Iris pigment epithelial cell (primary cell): ENCODE results near the gene CRYGD.
A peak's percentile ranks its signal among the peaks of the same experiment; 100 is the strongest.
"Not testable (repeated sequence)": the region's sequence is repeated elsewhere in the genome, so short reads cannot be mapped to it uniquely, and the experiment has no call there.

ENCODE experiments used
- DNase-seq: peaks from one replicate; pipeline ENCODE4 v3.0.0-alpha.2; 2011; ENCODE audit warnings: low read depth

The CRYGD gene

DNA sequence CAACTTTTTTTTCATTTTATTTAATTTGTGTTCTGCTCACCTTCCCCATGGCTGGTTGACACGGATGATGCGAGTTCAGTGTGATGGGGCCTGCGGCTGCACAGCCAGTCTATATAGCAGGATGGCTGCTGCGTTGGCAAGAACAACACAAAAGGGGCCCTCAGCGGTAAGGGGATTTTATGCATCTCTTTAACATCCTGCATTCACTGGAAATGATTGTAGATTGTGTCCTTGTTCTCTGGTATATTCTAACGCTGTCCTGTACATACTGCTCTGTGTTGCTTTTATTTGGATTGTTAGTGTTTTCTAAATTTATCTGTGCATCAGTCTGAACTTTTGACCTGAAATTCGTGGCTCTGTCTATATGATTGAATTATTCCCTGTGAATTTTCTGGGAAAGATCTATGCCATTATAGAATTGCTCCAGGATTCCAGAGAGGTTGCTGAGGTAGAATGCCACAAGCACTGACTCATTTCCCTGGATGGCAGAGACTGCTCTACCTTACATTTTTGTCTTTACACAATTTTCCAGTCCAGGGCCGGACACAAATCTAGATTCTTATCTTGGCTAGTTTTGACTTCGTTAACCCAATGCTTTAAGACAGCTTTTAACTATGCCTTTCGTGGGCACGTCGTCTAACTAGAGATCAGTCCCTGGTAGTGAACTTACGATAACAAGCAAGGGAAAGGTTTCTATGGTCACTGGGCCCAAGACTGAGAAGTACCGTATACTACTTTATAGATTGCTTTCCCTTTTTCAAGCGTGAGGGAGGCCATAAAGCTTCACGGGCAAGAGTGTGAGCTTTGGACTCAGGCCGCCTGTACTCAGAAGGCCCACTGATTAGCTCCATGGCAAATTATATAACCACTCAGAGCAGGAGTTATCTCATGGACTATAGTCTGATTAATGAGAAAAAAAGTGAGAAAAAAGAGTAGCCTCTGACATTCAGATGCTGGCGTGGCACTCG, 5.7 kb upstream of the CRYGD start, which contains the start of gene CRYGC:
CRYGC (minus strand) TSS at position 85 of the 968 bp plus-strand sequence; CDS start at position 49, 36 bp downstream.
- no peak for DNase-seq

GRCh38 chr2:208128136-208128535, 3.8 kb upstream of the CRYGD start:
- DNase-seq = no peak

- DNase-seq = no peak
These were observed 2.8 kb upstream of the CRYGD start for GRCh38 chr2:208127090-208127489.

DNA sequence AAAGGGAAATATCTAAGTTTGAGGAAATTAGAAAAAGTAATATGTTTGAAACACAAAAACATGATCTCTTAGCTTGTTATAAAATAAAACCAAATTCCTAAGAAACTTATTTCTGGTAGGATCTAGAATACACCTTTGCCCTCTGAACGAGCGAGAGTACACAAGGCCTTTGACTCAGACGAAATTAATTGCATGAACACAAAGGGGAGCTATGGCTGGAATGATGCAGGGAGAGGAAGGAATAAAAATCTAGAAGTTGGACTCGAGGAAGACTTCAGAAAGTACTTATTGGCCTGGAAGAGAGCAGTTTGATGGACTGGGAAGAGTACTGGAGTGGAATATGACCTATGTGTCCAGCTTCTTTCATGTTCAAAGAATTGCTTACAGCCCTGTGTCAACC, 927 bp upstream of the CRYGD start:
- DNase-seq = no peak

DNA sequence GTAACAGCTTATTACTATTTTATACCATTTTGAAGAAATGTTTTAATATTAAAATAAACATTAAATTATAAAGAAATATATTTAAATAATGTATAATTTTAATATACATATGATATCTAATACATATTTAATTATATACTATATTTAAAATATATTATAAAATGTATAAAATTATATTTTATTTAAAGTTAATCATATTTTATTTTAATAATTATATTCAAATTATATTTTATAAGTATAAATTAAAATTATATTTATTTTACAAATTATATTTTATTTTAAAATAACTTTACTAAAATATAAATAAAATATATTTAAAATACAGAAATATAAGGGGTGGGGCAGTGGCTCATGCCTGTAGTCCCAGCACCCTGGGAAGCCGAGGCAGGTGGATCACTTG, 2.1 kb downstream of the CRYGD start:
- no peak for DNase-seq

DNA sequence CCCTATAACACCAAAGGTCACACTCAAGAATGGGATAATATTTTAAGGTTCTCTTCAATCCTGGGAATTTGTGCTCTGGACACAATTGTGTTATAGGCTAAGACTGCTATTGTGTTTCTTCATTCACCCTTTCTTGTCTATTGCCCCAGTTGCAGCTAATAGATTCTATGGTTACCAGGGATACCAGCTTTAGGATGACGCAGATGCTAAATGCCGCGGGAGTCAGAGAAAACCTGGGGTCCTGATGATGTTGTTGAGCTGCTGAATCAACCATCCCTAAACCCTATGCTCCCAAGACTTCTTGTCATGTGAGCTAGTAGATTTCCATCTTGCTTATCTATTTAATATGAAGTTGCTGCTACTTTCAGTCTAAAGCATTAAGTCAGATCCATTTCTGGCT, 5.4 kb downstream of the CRYGD start:
- no peak for DNase-seq

GRCh38 chr2:208117390-208117789, 6.9 kb downstream of the CRYGD start:
- not testable (repeated sequence) for DNase-seq

DNA sequence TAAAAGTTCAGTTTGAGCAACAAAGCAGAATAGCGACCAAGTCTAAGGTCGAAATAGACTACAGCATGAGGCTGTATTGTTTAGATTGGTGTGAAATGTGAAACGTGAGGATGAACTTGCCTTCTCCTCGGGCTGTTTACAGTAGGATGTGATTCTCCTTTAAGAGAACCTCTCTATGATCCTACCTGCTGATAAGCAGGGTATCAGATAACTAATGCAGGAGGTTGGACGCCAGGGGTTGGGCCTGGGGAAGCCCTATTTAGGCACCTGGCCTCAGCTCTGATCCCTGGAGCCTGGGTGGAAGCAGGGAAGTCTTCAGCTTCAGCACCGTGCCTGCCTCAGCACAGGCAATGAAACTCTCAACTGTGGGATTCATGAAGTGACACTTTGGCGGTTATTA, 11.4 kb downstream of the CRYGD start:
- DNase-seq = no peak

DNA sequence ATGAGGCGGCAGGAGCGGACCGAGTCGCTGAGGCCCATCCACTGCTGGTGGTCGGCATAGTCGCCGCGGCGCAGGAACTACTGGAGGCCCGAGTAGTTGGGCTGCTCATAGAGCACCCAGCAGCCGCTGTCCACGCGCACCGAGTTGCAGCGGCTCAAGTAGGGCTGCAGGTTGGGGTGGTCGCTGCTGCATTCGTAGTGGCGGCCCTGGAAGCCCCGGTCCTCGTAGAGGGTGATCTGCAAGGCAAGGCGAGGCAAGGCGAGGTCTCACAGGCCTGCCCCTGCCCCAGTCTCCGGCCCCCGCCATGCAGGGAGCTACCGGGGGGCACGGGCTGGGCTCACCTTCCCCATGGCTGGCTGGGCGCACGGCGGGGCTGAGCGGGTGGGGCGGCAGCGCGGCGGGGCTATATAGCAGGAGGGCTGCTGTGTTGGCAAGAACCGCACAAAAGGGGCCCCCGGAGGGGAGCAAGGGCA, 12.0 kb downstream of the CRYGD start:
- not testable (repeated sequence) for DNase-seq

DNA sequence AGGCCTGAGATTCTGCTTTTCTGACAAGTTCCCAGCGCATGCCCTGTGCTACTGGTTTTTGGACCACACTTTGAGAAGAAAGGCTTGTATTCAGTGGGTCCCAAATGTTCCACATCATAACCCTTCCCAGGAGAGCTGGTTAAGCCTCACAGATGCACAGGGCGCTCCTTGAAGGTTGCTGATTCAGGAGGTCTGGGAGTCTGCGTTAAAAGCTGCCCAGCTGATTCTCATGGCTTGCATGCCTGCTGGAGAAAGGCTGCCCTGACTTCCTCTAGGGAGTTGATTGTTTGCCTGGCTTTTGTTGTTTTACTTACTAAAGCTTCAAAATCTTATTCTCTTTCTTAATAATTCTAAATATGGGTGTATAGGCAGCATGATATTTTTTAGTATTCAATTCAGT, 20.7 kb downstream of the CRYGD start:
- no peak for DNase-seq

DNA sequence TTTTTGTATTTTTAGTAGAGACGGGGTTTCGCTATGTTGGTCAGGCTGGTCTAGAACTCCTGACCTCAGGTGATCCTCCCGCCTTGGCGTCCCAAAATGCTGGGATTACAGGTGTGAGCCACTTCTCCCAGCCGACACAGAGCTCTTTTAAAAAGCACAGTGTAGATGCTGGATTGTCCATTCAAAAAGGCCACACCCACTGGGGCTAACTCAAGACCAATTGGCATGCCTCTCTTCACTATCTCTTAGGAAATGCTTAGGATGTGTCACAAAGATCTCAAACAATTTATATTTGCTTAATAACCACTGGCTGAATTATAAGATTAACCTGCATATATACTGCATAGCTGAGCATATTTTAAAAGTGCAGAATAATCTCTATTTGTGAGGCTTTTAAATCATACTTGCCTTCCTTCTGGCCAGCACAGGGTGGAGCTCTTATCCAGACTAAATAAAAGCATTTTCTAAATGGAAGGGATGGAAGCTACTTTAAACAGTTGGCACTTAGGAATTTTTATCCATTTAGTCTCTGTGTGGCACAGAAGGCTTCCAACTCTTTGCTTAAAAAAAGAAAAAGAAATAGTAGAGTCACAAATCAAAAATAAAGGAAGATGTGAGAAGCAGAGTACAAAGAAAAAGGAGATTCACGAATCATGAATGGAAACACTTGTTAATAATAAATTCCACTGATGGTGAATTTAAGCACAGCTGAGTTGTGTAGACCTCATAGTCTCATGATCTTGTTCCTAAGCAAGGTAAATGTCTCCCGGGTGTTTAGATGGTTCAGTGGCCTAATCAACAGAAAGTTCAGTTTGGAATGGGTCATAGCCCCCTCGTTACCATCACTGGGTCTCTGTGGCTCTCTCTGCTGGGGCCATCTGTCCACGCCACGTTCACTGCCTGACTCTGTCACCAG, 22.4 kb downstream of the CRYGD start:
- DNase-seq = peak; percentile 40

- no peak for DNase-seq
These were observed 24.4 kb downstream of the CRYGD start for GRCh38 chr2:208099682-208100470.

GRCh38 chr2:208098701-208099100, 25.6 kb downstream of the CRYGD start:
- not testable (repeated sequence) for DNase-seq

DNA sequence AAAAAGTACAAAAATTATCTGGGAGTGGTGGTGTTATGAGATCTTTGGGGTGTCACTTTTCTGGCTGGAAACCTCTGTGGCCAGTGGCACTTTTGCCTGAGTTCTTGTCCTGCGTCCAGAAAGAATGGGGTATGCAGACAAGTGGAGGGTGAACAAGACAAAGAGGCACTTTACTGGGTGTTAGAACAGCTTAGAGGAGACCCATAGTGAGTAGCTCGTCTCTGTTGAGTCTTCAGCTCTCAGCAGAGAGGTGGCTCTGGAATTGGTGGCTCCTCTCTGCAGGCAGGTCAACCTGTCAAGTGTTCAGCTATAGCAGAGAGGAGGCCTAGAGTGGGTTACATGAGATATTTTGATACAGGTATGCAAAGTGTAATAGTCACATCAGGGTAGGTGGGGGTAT, 26.1 kb downstream of the CRYGD start:
- no peak for DNase-seq

- DNase-seq = peak; percentile 62
These were observed 26.5 kb downstream of the CRYGD start for GRCh38 chr2:208097801-208098200.

DNA sequence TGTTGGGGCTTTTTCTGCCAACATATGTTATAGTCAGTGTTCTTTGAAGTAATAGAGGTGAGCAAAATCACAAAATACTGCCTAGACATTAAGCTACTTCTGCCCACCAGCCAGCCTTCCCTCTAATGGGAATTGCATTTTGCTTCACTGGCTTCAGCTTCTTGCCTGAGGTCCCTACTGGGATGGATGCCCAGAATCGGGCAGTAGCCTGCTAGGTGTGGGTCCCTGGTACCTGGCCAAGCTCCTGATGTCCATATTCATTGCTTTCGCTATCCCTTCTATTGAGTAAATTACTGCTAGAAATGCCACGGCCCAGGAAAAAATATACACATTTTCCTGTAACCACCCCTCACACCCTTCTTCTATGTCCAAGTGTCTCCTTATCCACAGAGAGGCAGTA, 27.0 kb downstream of the CRYGD start:
- DNase-seq = no peak

GRCh38 chr2:208096080-208096479, 28.2 kb downstream of the CRYGD start:
- no peak for DNase-seq

DNA sequence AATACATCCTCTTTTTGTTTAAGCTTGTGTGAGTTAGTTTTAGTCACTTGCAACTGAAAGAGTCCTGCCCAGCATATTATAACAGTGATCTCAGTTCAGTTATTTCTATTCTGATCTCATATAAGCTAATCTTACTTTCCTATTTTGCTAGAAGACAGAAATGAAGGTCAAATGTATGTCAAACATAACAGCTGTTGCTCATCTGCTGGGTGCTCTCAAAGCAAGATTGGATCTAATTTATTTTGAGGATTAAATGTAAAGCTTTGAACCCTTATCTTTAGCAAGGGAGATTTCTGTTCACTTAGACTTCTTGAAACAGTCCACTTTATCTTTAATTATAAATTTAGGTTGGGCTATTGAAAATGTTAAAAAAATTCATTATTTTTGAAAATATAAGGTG, 31.2 kb downstream of the CRYGD start:
- DNase-seq = no peak

DNA sequence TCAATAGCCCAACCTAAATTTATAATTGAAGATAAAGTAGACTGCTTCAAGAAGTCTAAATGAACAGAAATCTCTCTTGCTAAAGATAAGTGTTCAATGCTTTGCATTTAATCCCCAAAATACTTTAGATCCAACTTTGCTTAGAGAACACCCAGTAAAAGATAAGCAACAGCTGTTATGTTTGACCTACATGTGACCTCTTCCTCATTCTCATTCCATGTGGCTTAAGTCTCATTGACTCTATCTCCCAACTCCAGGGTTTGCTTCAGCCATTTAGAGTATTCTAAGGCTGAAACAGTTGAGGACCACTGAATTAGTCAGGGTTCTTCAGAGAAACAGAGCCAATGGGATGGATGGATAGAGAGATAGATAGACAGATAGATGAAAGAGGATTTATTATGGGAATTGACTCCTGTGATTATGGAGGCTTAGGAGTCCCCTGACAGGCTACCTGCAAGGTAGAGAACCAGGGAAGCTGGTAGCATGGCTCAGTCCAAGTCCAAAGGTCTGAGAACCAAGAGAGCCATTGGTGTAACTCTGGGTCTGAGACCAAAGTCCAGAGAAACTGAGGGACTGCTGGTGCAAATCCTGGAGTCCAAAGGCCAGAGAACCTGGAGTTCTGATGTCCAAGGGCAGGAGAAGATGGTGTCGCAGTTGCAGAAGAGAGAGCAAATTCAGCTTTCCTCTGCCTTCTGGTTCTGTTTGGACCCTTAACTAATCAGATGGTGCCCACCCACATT, 32.1 kb downstream of the CRYGD start:
- peak; percentile 39 for DNase-seq

DNA sequence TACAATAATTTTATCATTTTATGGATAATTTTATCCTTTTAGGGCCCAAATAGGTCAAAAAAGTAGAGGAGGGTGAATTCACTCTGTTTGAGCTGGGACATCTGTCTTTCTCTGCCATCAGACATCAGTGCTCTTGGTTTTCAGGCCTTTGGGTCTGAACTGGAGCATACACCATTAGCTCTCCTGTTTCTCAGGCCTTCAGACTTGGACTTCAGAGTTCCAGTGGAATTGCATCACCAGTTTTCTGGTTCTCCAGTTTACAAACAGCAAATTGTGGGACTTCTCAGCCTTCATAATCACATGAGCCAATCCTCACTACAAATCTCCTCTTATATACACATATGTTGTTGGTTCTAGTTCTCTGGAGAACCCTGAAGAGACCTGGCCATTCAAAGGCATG, 33.9 kb downstream of the CRYGD start:
- no peak for DNase-seq

- DNase-seq = no peak
These were observed 38.3 kb downstream of the CRYGD start for GRCh38 chr2:208086029-208086428.
